ENCODE measurements around the gene TRIM32.

DNA sequence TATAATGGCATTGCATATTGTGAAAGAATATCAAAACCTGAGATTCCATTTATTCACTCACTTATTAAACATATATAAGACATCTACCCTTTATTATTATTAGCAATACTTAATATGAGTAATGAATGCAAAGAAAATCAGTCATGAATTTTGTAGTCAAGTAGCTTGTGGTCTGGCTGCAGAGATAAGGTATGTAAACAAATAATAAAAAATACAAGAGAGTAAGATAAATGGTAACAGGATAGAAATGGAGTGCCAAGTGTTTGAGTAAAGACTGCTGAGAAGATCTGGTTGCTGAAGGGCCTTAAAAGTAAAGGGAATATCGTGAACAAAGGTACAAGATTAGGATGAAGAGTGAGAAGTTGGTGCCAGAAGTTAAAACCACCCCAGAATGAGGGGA lies 18.4 kb downstream of the TRIM32 start:
- TF ChIP-seq REST (IDR thresholded peaks at IDR 0.05; ENCODE audit: low read depth, low read length): no peak
- TF ChIP-seq, protein P1, sequence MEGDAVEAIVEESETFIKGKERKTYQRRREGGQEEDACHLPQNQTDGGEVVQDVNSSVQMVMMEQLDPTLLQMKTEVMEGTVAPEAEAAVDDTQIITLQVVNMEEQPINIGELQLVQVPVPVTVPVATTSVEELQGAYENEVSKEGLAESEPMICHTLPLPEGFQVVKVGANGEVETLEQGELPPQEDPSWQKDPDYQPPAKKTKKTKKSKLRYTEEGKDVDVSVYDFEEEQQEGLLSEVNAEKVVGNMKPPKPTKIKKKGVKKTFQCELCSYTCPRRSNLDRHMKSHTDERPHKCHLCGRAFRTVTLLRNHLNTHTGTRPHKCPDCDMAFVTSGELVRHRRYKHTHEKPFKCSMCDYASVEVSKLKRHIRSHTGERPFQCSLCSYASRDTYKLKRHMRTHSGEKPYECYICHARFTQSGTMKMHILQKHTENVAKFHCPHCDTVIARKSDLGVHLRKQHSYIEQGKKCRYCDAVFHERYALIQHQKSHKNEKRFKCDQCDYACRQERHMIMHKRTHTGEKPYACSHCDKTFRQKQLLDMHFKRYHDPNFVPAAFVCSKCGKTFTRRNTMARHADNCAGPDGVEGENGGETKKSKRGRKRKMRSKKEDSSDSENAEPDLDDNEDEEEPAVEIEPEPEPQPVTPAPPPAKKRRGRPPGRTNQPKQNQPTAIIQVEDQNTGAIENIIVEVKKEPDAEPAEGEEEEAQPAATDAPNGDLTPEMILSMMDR (IDR thresholded peaks at IDR 0.05): no peak
